Kidney tubule cell (primary cell): Measurements from ENCODE around the gene COL5A1.
"Not testable (repeated sequence)": the region's sequence is repeated elsewhere in the genome, so short reads cannot be mapped to it uniquely, and the experiment has no call there.

Source experiments
- DNase-seq: peaks from one replicate; pipeline ENCODE4 v3.0.0-alpha.2; 2018; ENCODE audit warnings: low spot score

COL5A1 gene

DNA sequence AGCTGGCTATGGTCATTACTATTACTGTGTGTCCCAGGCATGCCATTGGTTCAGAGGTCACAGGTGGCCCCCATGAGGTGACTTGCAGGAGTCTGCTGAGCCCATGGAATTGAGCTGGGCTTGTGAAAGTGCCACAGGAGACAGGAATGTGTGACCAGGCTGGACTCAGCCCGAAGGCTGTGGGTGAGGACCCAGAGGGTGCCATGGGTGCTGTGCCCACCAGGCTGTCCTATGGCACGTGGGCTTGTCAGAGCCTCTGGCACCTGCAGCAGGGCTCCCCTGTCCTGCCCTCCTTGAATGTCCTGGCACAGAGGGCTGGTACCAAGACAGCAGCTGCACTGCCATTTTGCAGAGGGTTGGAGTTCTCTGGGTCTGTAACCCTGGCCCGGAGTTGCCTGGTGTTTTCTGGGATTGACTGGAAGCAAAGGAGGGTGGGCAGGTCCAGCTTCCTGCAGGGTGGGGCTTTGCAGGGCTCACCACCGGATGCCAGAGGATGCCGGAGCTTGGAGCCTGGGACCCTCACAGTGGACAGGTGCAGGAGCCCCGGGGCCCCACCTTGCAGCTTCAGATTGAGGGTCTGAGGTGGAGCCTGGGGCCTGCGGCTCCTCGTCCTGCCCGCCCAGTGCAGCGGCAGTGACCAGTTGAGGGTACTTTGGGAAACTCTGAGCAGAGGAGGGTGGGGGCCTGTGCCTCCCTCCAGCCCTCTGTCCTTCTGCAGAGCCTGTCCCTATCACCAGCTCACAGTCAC is 14.2 kb downstream of the COL5A1 start:
- DNase-seq, result no peak

DNA sequence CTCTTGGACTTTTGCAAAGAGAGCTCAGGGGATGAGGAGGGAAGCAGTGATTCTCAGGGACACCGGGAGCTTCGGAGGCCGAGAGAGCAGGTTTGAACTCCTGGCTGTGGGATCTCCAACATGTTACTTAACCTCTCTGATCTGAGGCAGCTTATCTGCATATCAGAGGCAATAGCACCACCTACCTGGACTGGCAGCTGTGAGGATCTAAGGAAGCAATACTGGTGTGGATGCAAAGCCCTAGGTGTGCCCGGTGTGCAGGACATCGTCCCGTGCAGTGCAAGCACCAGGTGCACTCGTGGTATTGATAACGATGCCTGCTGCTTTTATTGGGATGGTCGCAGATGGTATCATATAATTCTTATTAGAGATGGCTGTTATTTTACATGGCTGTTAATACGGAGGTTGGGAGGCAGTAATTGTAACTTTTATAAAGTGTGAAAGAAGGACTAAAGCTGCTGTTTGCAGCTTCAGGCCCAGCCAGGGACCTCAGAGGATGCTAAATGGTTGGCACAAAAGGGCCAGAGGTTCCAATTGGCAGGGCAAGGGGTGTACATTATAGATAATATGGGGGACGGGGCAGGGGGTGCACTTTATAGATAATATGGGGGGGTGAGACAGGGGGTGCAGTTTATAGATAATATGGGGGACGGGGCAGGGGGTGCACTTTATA is 14.9 kb downstream of the COL5A1 start:
- peak; percentile 12 for DNase-seq

DNA sequence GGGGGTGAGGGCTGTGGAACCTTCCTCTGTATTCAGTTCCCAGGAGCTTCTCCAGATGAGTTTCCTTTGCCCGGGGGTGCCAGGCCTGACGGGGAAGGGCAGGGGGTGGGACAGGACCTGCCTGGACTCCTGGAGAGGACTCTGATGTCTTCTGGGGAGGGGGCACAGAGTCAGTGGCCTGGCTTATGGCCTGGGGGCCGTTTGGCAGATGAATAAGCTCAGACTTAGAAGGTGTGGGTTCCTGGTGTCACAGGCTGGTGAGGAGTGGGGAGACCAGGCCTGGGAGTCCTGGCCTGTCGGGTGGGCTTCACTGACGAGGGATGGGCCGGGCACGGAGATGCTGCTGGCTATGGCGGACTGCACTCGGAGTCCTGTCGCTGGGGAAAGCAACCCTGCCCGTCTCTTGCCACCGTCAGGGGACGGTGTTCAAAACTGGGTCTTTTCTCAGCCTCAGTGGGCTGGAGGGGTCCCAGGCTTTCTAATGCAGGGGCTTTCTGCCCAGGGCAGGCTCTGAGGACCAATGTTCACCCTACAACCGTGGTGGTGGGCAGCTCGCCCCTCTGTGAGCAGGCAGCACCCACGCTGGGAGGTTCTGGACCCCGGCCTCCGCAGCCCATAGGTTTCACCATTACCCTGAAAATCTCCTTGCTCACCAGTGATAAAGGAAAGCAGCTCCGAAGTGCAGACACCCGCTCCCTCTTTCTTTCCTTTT is 16.2 kb downstream of the COL5A1 start:
- DNase-seq, result no peak

GRCh38 chr9:134658378-134658955 is 16.9 kb downstream of the COL5A1 start:
- DNase-seq, result no peak

DNA sequence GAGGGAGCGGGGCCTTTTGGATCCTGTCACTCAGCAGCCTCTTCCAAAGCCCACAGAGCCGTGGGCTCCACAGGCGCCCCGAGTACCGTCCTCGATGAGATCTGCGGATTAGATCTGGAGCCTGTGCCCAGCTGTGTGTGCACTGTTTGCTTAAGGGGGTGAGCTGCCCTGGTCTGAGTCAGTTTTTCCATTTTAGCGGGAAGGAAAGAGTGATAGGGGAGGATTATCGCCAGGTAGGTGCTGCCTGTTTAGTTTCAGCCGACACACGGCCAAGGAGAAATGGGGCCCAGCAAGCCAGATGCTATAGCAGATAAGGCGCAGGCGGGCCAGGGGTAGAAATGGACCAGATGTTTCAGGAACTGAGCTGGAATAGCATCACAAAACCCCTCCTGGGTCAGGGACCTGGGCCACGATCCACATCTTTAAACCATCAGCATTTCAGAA is 18.1 kb downstream of the COL5A1 start:
- DNase-seq, result no peak

DNA sequence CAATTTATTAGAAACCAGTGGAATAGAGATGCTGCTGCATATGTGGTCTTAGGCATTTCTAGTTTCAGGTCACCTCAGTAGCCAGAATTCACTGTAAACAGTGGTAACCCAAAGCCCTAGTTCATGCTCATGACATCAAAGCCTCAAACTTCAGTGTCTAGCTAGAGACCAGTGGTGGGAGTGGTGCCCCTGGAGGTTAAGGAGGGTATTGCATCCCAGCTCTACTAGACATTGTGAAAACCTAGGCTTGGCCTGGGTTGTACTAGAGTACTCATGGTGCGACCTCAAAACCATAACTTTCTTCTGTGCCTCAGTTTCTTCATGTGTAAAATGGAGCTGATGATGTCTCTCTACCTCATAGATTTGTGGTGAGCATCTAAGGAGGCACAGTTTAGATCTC is 18.8 kb downstream of the COL5A1 start:
- DNase-seq, result no peak

DNA sequence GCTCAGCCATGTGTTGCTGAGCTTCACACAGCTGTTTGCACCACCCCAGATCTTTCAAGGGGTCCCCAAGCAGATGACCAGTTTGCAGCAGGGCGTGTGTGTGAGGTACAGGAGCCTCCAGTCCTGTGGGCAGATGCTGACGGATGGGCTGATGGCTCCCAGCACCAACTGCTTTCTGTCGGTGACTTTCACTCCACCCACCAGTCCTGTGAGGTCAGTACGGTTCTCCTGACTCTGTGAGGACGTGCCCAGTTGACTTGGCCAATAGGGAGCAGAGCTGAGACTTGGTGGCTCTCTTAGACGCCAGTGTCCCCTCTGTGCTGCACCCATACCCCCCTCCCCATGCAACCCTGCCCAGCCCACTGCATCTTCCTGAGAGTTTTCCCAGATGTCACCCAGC is 19.7 kb downstream of the COL5A1 start:
- DNase-seq, result no peak

DNA sequence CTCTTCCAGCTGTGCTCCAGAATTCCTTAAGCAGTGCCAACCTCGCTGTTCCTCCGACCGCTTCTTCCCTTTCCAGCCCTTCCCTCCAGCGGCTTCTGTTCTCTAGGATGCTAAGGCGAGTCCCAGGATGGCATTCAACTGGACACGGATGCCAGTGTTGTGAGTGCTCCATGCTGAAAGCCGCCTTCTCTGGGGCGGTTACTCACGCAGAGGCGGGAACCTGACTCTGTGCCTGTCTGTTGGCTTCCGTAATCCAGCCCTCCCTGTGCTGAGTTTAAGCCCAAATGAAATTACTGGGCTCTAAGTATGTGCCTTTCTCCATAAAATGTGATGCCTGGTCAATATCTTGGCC is 20.2 kb downstream of the COL5A1 start:
- no peak for DNase-seq

DNA sequence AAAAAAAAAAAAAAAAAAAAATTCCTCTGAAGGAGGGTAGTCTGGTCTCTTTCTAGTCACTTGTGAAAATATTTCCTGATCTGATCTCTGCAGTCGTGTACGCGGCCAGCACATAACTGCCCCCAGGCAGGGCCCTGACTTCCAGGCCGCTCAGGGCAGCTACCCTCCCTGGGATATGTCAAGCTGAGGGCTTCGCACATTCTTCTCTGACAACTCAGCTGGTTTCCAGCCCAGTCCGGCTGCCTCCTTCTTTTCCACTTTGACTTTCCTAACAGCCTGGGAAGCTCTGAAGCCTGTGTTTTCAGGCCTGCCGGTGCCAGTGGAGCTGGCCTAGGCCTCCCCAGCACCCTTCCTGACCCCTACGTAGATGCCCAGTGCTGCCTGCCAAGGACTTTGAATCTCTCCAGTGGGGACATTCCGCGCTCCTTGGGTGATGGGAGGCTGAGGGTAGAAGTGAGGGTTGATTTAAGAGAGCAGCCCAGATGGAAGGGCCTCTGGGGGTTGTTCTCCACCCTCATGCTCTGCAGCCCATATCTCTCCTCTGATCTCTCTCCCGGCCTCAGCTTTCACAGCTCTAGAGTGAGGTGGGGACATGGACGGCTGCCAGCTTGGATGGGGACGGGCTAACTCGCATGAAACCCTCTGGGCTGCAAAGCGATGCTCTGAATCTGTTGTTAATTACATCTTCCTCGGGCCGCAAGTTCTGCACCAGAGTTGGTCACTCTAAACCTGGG is 20.7 kb downstream of the COL5A1 start:
- no peak for DNase-seq

- no peak for DNase-seq
Observed at GRCh38 chr9:134663084-134663483, 21.5 kb downstream of the COL5A1 start.

DNA sequence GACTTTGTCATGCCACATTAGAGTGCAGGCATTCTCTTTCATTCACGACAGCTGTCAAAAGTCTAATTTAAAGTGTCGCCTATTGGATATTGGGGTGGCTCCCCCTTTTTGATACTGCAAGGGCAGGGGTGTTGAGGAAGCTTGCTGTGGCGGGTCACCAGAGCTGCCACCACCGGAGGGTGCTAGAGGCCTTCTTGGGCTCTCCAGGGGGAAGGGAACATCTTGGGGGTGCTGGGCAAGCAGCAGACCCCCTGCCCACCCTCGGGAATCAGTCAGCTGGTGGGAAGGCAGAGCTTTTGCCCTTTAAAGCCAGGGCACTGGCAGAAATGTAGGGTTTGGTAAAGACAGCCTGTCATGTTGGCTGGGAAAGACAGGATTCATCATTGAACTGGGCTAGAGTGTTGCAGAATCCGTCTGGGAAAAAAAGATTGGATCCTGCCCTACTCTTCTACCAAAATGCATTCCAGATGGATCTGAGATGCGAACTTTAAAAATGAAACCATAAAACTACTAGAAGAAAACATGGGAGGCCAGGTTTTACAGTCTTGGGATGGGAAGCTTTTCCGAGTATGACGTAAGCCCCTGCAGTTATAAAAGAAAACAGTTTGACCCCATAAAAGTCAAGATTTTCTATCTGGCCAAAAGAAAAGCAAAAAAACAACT is 22.3 kb downstream of the COL5A1 start:
- DNase-seq, result no peak

GRCh38 chr9:134664446-134664845 is 22.8 kb downstream of the COL5A1 start:
- DNase-seq, result no peak

- DNase-seq, result no peak
Observed at GRCh38 chr9:134666208-134666607, 24.6 kb downstream of the COL5A1 start.

DNA sequence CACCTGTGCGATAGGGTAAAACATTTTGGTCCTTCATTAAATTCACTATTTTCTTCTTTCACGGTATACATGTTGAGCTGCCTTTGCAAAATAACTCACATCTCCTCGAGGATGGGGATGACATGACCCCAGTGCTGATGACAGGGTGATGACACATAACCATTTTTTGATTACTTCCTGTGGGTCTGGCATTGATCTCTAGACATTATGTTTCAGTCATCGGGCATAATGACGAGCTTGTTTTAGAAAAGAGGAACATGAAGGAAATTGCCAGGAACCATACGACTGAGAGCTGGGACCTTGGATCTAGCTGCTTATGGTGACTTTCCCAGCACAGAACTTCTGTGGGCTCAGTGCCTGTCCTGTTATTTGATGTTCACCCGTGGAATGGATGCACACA is 25.2 kb downstream of the COL5A1 start:
- no peak for DNase-seq

DNA sequence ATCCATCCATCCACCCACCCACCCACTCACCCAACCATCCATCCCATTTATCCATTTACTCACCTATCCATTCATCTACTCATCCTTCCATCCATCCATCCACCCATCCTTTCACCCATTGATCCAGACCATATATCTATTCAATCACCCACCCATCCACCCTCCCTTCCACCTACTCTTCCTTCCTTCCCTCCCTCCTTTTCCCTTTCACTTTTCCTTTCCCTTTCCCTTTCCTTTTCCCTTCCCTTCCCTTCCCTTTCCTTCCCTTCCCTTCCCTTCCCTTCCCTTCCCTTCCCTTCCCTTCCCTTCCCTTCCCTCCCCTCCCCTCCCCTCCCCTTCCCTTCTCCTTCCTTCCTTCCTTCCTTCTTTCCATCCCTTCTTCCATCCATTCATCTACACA is 27.4 kb downstream of the COL5A1 start:
- DNase-seq, result not testable (repeated sequence)

DNA sequence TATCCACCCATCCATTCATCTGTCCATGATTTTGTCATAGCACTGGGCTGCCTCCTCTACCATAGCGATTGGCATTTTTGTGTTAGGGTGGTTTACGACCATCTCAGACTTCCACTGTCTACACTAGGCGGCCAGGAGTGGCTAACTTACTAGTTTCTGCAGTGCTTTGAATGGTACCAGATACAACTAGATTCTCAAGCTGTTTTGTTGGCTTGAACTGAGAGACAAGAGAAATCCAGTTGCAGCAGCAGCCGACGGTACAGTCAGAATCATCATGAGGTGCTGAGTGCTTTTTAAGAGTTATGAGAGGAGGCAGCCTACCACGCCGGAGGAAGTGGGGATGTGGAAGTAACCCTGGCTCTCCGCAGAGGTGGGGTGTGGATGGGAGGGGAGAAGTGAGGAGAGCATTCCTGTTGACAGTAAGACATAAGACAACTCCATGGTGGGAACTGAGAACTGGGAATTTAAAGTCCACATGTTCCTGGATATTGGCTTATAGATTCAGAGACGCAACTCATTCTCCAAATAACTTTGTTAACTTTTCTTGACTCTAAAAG is 27.9 kb downstream of the COL5A1 start:
- no peak for DNase-seq

GRCh38 chr9:134670042-134670525 is 28.5 kb downstream of the COL5A1 start:
- DNase-seq, result peak; percentile 59

DNA sequence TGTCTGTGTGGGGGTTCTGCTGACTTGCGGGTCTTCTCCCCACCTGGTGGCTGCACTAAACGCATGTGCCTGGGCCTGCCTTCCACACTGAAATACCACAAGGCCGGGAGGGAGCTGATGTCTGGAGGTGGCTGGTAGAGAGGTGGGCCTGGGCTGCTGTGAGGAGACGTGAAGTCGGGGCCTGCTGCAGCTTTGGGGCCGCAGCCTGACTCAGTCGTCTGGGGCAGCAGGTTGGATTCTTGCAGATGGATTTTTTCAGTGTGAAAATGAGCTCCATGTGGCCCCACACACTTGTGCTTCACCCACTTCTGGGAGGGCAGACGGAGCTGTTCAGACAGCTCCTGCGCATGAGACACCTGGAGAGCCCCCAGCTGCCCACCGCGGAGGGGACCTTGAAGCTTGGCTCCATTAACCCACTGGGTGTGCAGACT is 29.3 kb downstream of the COL5A1 start:
- no peak for DNase-seq

DNA sequence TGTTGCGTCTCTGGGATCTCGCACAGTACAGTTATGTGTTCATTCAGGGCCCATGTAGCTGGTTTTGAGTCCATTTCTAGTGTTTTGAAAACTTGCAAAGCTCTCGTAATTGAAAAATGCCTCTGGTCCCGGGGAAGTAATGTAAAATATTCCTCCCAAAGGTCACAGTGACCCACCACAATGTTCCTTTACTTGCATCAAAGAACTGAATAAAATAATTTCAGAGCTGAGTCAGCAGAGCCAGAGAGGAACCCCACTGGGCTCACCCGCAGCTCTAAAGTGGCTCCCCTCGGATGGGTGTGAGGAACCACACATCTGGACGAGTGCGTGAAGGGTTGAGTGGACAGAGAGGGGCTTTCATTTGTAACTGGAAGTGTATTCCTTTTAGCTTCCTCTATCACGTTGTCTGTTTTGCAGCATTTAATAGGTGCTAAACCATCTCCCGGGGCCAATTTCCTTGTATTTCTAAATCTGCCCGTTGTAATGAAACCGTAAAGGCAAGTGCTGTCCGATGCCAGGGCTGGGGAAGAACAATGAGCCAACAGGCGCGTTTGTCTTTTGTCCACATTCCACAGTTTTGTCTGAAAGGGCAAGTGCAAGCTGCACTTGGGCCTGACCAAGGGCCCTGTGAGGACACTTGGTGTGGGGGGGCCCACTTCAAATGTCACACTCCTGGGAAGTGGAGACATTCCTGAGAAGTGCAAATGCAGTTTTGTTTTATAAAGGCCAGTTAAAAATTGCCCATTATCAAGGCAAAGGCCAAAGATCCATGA is 29.9 kb downstream of the COL5A1 start:
- DNase-seq, result no peak

GRCh38 chr9:134676361-134676760 is 34.8 kb downstream of the COL5A1 start:
- DNase-seq, result no peak
